Measurements from ENCODE around the gene IDI1. TPM values are rescaled to one million over a fixed set of nuclear protein-coding genes. Genes with fewer than 3 reads are reported as not detected.

The IDI1 gene
- polyA plus RNA-seq, 1 of the 3 experiments (the other 2 are of a cell fraction), result 15.9 TPM

GRCh38 chr10:1096287-1096889, 47.5 kb upstream of the IDI1 start:
- H4K20me1 ChIP-seq (ENCODE audit: insufficient read depth), result no peaks in the 10 kb centered on the region
- POLR2A ChIA-PET, result interaction anchor here (0.9 kb wide), 1 partner anchor 176 kb away, joined by 3 read pairs; no protein-coding TSS in a partner anchor

GRCh38 chr10:1095498-1095897, 46.6 kb upstream of the IDI1 start:
- Histone ChIP-seq H3K27ac (ENCODE audit: low read depth in 2 of 2, low read length in 1 of 2) (no peak overlapping the region), H3K4me3 (ENCODE audit: low read depth in 2 of 2, low read length in 1 of 2) (no peak overlapping the region), H3K9me2 (no peaks in the 10 kb centered on the region), H3K27me3 (ENCODE audit: insufficient read depth) (no peaks in the 10 kb centered on the region), H2AFZ (ENCODE audit: low read depth) (no peak overlapping the region), H3K36me3 (replicated peaks in 1 of 2; ENCODE audit: control insufficient read depth in 1 of 2, insufficient read depth in 2 of 2, low read length in 1 of 2) (peaks cover 7 to 74% of the 10 kb centered on the region in 2 experiments), H3K9ac (no peak overlapping the region), H3K79me2 (ENCODE audit: insufficient read depth) (no peaks in the 10 kb centered on the region), H3F3A (replicated peaks; ENCODE audit: insufficient read depth) (no peaks in the 10 kb centered on the region), H3K4me1 (ENCODE audit: control insufficient read depth in 1 of 2, insufficient read depth in 2 of 2, low read depth in 1 of 2, low read length in 1 of 2) (peaks cover 0 to 30% of the 10 kb centered on the region in 2 experiments; a peak in 2 of 4 replicates), H3K4me2 (no peak overlapping the region), H4K20me1 (ENCODE audit: insufficient read depth) (no peaks in the 10 kb centered on the region), H3K9me3 (no peaks in the 10 kb centered on the region)
- CTCF ChIA-PET, result interaction anchor here (3.9 kb wide), 1 partner anchor 15 kb away, joined by 15 read pairs; no protein-coding TSS in a partner anchor
- WGBS (ENCODE audit: low lambda C conversion rate), result 94% methylated on average over 12 of the region's 12 CpGs
- POLR2A ChIA-PET, result no interaction called here
- DNase-seq, result no peak
- TF ChIP-seq RCOR1 (IDR thresholded peaks at IDR 0.05; ENCODE audit: low read length) (no peak), JUND (IDR thresholded peaks at IDR 0.05) (no peak), EZH2phosphoT487 (IDR thresholded peaks at IDR 0.05; ENCODE audit: borderline replicate concordance, low read depth) (no peak), SIN3A (IDR thresholded peaks at IDR 0.05; ENCODE audit: borderline replicate concordance, low read depth, low read length) (no peak), MEF2A (IDR thresholded peaks at IDR 0.05; ENCODE audit: borderline replicate concordance, low read depth) (no peak), FOXM1 (IDR thresholded peaks at IDR 0.05; ENCODE audit: low read depth) (no peak), REST (IDR thresholded peaks at IDR 0.05; ENCODE audit: low read depth, low read length) (no peak), CHD2 (IDR thresholded peaks at IDR 0.05; ENCODE audit: low read length, partially characterized antibody) (no peak)
- TF ChIP-seq, protein P1, sequence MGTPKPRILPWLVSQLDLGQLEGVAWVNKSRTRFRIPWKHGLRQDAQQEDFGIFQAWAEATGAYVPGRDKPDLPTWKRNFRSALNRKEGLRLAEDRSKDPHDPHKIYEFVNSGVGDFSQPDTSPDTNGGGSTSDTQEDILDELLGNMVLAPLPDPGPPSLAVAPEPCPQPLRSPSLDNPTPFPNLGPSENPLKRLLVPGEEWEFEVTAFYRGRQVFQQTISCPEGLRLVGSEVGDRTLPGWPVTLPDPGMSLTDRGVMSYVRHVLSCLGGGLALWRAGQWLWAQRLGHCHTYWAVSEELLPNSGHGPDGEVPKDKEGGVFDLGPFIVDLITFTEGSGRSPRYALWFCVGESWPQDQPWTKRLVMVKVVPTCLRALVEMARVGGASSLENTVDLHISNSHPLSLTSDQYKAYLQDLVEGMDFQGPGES (IDR thresholded peaks at IDR 0.05; ENCODE audit: low read depth, low read length), result no peak
- TF ChIP-seq, protein P2, sequence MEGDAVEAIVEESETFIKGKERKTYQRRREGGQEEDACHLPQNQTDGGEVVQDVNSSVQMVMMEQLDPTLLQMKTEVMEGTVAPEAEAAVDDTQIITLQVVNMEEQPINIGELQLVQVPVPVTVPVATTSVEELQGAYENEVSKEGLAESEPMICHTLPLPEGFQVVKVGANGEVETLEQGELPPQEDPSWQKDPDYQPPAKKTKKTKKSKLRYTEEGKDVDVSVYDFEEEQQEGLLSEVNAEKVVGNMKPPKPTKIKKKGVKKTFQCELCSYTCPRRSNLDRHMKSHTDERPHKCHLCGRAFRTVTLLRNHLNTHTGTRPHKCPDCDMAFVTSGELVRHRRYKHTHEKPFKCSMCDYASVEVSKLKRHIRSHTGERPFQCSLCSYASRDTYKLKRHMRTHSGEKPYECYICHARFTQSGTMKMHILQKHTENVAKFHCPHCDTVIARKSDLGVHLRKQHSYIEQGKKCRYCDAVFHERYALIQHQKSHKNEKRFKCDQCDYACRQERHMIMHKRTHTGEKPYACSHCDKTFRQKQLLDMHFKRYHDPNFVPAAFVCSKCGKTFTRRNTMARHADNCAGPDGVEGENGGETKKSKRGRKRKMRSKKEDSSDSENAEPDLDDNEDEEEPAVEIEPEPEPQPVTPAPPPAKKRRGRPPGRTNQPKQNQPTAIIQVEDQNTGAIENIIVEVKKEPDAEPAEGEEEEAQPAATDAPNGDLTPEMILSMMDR (IDR thresholded peaks at IDR 0.05), result no peak
- TF ChIP-seq, protein P3, sequence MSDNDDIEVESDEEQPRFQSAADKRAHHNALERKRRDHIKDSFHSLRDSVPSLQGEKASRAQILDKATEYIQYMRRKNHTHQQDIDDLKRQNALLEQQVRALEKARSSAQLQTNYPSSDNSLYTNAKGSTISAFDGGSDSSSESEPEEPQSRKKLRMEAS (IDR thresholded peaks at IDR 0.05; ENCODE audit: low read depth), result no peak
- TF ChIP-seq, protein P4, sequence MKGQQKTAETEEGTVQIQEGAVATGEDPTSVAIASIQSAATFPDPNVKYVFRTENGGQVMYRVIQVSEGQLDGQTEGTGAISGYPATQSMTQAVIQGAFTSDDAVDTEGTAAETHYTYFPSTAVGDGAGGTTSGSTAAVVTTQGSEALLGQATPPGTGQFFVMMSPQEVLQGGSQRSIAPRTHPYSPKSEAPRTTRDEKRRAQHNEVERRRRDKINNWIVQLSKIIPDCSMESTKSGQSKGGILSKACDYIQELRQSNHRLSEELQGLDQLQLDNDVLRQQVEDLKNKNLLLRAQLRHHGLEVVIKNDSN (IDR thresholded peaks at IDR 0.05; ENCODE audit: borderline replicate concordance, low read depth), result no peak

More at GRCh38 chr10:1096287-1096889, 47.5 kb upstream of the IDI1 start:
- Histone ChIP-seq H3K79me2 (ENCODE audit: insufficient read depth) (no peaks in the 10 kb centered on the region), H3F3A (replicated peaks; ENCODE audit: insufficient read depth) (no peaks in the 10 kb centered on the region), H3K9ac (no peak overlapping the region), H3K27ac (ENCODE audit: low read depth in 2 of 2, low read length in 1 of 2) (no peak overlapping the region; a peak in 1 of 4 replicates), H3K9me2 (no peaks in the 10 kb centered on the region), H3K9me3 (no peaks in the 10 kb centered on the region), H3K27me3 (ENCODE audit: insufficient read depth) (no peaks in the 10 kb centered on the region), H3K4me1 (ENCODE audit: control insufficient read depth in 1 of 2, insufficient read depth in 2 of 2, low read depth in 1 of 2, low read length in 1 of 2) (peaks cover 0 to 33% of the 10 kb centered on the region in 2 experiments; a peak in 2 of 4 replicates), H3K36me3 (replicated peaks in 1 of 2; ENCODE audit: control insufficient read depth in 1 of 2, insufficient read depth in 2 of 2, low read length in 1 of 2) (peaks cover 7 to 70% of the 10 kb centered on the region in 2 experiments), H3K4me2 (no peak overlapping the region), H3K4me3 (ENCODE audit: low read depth in 2 of 2, low read length in 1 of 2) (no peak overlapping the region), H2AFZ (ENCODE audit: low read depth) (no peak overlapping the region)
- 94% methylated on average over 22 of the region's 27 CpGs for WGBS (ENCODE audit: low lambda C conversion rate)
- no peak for DNase-seq
- CTCF ChIA-PET, result interaction anchor here (3.9 kb wide), 1 partner anchor 14 kb away, joined by 15 read pairs; no protein-coding TSS in a partner anchor
- TF ChIP-seq MEF2A (IDR thresholded peaks at IDR 0.05; ENCODE audit: borderline replicate concordance, low read depth), result no peak
- no peak for TF ChIP-seq YY1 (IDR thresholded peaks at IDR 0.05; ENCODE audit: low read depth)
- TF ChIP-seq RXRA (IDR thresholded peaks at IDR 0.05; ENCODE audit: borderline replicate concordance, low read depth), result no peak
- no peak for TF ChIP-seq GABPA (IDR thresholded peaks at IDR 0.05; ENCODE audit: low read depth)
- TF ChIP-seq EP300 (IDR thresholded peaks at IDR 0.05; ENCODE audit: borderline replicate concordance in 1 of 2, low read depth in 1 of 2, low read length in 1 of 2), result no peak
- TF ChIP-seq TEAD4 (IDR thresholded peaks at IDR 0.05; ENCODE audit: borderline replicate concordance, insufficient read depth), result no peak
- TF ChIP-seq RAD21 (IDR thresholded peaks at IDR 0.05; ENCODE audit: low read length), result no peak
- no peak for TF ChIP-seq USF2 (IDR thresholded peaks at IDR 0.05; ENCODE audit: borderline replicate concordance, low read depth, low read length)
